ENCODE results near the gene AKIRIN2.

The AKIRIN2 gene

GRCh38 chr6:87653074-87653962 is 48.7 kb downstream of the AKIRIN2 start:
- DNase-seq: no peak

GRCh38 chr6:87645080-87645479 is 57.0 kb downstream of the AKIRIN2 start:
- DNase-seq: no peak

- no peak for DNase-seq
These were observed 60.9 kb downstream of the AKIRIN2 start for GRCh38 chr6:87641065-87641692.

GRCh38 chr6:87639373-87639772 is 62.7 kb downstream of the AKIRIN2 start:
- DNase-seq: no peak

GRCh38 chr6:87637106-87637505 is 64.9 kb downstream of the AKIRIN2 start:
- no peak for DNase-seq

- DNase-seq: no peak
These were observed 65.7 kb downstream of the AKIRIN2 start for GRCh38 chr6:87636315-87636714.

- no peak for DNase-seq
These were observed 68.2 kb downstream of the AKIRIN2 start for GRCh38 chr6:87633851-87634250.

GRCh38 chr6:87630746-87631145 is 71.3 kb downstream of the AKIRIN2 start:
- no peak for DNase-seq

- DNase-seq: no peak
These were observed 73.2 kb downstream of the AKIRIN2 start for GRCh38 chr6:87628881-87629280.

GRCh38 chr6:87628424-87628823 is 73.6 kb downstream of the AKIRIN2 start:
- DNase-seq: no peak

Data from activated naive CD4-positive, alpha-beta T cell treated with Interleukin-2 at 50 U/mL for 16 hours (primary cell).